ENCODE data around the gene TBC1D10B.
"Not testable (repeated sequence)": the region's sequence is repeated elsewhere in the genome, so short reads cannot be mapped to it uniquely, and the experiment has no call there.

The TBC1D10B gene

DNA sequence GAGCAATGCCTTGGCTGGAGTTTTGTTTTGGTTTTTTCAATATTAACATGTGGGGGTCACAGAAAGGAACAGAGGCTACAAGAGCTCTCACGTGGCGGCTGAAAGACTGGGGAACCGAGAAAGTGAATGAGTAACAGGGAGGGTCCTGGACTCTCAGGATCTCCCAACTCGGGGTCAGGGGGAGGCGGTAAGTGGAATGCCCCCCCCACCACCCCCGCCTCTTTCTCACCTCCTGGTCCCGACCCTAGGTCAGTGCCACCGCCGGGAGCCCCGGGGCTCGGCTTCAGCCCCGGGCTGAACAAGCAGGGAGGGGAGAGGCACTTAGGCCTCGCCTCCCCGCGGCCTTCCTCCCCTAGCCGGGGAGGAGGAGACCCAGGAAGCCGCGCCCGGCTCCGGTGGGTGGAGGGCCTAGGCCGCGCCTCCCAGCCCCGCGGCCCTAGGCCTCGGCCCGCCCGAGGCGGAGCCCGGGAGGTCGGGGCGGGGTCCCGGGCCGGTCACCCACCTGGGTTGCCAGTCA lies 35.8 kb downstream of the TBC1D10B start:
- DNase-seq (ENCODE audit: low spot score): not testable (repeated sequence)

DNA sequence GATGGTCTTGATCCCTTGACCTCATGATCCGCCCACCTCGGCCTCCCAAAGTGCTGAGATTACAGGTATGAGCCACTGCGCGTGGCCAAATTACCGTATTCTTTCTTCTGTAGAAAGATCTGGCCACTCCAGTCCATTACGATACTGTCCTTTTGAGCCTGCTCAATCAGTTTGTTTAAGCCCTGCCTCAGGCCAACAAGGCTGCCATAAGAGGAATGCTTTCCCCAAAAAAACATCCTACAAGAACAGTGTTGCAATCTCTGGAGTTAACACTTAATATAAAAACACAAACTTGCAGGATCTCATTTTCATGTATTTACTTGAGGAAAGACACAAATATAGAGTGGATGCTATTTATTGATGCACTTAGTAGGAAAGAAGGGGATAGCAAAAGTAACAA lies 46.1 kb downstream of the TBC1D10B start:
- not testable (repeated sequence) for DNase-seq (ENCODE audit: low spot score)

DNA sequence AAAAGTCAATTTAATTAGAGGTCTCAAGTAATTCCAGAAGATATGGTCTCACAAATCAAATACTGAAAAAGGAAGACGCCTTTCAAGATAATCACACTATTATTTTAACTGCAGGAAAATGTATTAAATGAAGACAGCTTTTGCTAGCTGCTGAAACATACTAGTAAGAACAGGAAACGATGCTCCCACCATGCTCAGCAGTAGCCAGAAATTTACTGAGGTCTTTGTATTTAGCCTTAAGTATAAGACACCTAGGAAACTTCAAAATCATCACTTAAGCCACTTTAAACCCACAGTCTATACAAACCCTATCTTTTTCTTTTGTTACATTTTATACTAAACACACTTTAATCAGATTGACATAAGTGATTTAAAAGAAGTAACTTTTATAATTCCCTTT lies 51.6 kb downstream of the TBC1D10B start:
- not testable (repeated sequence) for DNase-seq (ENCODE audit: low spot score)

- not testable (repeated sequence) for DNase-seq (ENCODE audit: low spot score)
These were observed 59.4 kb downstream of the TBC1D10B start for GRCh38 chr16:30310937-30311336.

- not testable (repeated sequence) for DNase-seq (ENCODE audit: low spot score)
These were observed 61.0 kb downstream of the TBC1D10B start for GRCh38 chr16:30309255-30309654.

Data from putamen (tissue), 1 donor.